HG02623 (cell line): ENCODE measurements around the gene WIPF3.
A peak's percentile ranks its signal among the peaks of the same experiment; 100 is the strongest.

Source experiments
- ATAC-seq: cut with Tn5 transposase; IDR thresholded peaks from one replicate; pipeline ENCODE4 v1.9.1; 2021; ENCODE audit warnings: moderate library complexity; ENCODE audit not compliant: unreplicated experiment

Gene WIPF3

DNA sequence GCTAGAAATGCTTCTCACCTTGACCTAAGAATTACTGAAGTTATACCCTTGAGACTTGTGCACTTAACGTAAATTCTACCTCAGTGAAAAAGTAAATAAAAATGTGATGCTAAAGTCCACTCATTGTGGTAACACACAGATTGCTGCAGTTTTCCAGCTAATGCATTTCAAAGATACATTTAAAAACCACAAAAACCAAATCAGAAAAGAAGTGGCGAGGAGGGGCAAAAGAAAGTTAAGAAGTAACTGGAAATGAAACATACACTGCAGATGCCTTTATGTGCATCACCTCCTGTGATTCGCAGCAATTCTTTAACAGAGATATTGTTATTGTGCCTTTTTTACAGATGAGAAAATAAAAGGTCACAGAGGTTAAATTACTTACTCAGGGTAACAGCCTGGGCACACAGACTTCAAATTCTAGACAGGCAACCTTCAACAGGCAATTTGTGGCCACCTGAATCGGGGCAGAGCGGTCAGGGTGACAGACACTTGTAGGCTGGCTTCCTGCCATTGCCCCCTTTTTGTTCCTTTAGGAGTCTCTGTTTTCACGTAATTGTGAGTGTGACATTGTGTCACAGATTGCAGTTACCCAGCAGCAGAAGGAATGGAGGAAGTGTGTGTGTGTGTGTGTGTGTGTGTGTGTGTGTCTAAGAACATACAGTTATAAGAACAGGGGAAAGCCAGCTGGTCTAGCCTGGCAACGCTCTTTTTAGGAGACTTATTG is 1.9 kb downstream of the WIPF3 start:
- ATAC-seq, result no peak

DNA sequence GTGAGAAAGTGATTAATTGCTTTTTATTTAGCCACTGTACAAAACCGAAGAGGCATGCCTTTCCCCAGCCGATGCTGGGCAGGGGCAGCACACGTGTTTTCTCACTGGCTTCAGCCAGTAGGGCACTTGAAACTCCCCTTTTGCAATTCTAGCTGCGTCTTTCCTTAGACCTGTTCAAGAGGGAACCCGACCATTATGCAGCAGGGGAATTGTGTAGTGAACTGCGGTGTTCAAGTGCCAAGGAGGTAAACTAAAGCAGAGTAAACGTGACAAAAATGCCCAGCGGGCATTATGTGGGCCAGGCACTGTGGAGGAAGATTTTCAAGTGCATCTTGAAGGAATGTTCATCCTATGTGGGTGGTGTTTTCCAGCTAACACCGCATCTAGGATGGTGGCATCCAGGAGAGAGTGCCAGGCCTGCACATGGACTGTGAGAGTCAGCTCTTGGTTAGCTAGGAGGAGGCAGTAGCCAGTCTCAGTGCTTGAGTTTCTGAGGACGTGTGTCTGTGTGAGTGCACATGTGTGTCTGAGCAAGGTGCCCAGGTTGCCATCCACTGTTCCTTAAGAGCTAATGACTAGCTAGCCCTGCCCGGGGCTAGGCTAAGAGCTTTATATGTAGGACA is 3.3 kb downstream of the WIPF3 start:
- ATAC-seq, result no peak

- no peak for ATAC-seq
These were observed 4.0 kb downstream of the WIPF3 start for GRCh38 chr7:29810297-29810696.

- ATAC-seq, result no peak
These were observed 4.6 kb downstream of the WIPF3 start for GRCh38 chr7:29810813-29811482.

DNA sequence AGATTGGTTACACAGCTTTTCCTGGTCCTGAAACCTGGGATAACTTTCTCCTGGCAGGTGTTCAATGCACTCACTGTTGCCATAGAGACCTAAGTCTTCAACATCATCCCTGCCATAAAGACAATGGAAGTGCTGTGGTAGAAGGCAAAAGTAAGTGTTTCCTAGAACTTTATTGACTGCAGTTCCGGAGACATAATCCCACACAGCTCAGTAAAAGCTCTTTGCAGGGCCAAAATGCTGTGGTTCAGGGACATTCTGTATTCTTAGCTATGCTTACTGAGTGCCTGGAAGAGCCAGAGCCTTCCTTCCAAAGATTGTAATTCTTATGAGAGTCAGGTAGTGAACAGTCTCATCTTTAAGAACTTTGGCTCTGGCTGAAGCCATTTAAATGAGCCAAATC is 5.3 kb downstream of the WIPF3 start:
- ATAC-seq, result no peak

- no peak for ATAC-seq
These were observed 6.0 kb downstream of the WIPF3 start for GRCh38 chr7:29812185-29812876.

DNA sequence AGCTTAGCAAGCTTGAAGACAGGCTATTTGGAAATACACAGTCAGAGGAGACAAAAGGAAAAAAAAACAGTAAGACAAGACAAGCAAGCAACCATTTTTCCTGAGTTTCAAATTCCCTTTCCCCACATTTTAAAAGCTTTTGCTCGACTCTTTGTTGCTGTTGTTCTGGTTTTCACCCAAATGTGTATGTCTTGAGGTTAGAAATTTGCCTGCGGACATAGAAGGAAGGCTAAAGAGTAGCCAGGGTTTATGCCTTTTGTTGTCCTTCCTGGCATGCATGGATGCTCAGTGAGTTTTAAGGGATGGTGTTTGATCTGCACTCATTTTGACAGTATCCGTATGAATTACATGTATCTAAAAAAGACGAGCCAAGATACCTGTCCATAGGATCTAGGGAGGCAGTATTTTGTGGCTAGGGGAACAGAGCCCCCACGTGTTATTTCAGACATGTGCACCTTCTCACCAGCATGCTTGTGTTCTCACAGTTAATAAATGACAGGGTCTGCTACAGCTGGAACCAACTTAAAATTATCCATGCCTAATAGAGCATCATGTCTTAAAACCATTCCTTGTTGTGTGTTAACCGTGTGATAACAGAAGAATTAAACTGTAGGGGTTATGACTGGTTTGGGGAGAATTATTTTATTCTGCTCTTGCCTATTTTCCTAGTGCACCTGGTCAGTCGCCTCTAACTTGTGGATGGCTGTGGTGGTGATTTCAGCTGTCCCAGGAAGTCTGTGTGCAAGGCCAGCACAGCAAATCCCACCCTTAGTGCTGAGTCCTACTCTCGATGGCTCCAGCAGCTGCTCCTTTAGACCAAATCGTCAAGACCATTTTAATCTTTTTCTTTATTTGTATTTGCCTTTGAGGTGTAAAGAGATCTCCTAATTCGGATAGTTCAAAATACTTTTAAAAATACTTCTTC is 9.1 kb downstream of the WIPF3 start:
- ATAC-seq, result no peak

GRCh38 chr7:29818308-29818707 is 12.0 kb downstream of the WIPF3 start:
- ATAC-seq, result no peak

GRCh38 chr7:29825775-29826529 is 19.6 kb downstream of the WIPF3 start:
- peak; percentile 88 for ATAC-seq

DNA sequence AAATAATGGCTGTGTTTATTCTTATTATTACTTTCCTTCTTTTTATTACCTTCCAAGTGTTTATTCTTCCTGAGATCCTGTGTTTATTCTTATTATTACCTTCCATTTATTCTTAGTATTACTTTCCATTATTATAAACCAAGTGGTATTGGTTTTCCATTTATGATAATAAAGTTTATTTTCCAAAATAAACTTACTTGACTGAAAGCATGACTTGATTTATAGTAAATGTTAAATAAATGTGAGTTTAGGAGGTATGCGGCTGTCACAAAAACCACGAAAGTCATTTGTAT is 20.2 kb downstream of the WIPF3 start:
- ATAC-seq, result no peak

DNA sequence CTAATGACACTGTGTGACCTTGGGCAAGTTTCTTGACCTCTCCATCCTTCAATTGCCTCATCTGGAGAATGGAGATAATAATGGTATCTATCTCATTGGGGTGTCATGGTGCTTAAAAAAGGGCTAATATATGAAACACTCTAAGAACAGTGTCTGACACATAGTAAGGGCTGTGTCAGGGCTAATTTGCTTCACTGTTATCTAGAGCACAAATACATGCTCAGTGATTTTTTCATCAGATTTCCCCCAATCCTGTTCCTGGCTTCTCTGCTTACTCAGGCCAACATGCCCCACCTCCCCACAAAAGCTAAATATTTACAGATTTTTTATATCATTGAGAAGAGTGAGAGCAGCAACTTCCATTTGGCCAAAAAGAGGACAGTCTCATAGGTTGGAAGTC is 20.6 kb downstream of the WIPF3 start:
- ATAC-seq, result no peak

GRCh38 chr7:29831705-29832104 is 25.4 kb downstream of the WIPF3 start:
- no peak for ATAC-seq

DNA sequence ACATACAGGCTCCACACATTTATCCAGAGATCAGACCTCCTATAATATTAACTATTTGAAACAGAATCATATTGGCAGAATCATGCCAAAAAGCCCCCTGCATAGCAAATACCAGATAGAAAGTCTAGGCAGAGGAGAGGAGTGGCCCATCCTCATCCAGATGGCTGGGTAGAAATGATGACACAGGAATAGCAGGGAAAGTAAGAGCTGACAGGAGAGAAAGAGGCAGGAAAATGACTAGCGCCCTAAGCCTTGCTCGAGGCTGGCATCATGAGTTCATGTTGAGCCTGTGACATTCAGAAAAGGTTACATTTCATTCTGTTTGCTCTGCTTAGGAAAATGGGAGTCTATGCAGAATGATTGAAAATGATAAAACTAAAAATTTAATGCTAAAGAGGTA is 27.6 kb downstream of the WIPF3 start:
- ATAC-seq, result no peak

DNA sequence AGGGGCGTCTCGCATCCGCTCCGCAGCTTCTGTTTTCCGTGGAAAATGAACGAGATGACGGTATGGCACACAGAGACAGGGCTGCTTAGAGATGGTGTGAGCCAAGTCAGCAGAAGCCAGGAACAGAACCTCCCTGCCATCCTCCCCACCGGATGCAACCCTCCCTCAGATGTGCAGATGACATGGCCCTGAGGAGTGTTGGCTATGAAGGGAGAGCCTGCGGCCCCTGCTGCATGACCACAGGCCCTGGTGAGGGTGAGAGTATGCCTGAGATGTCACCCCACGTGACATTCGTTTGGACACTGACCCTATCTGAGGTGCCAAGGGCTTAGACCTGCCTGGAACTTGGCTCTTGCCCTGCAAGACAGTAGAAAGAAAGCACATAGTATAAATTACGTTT is 29.4 kb downstream of the WIPF3 start:
- no peak for ATAC-seq

- no peak for ATAC-seq
These were observed 33.0 kb downstream of the WIPF3 start for GRCh38 chr7:29839302-29839701.

GRCh38 chr7:29839921-29840320 is 33.6 kb downstream of the WIPF3 start:
- no peak for ATAC-seq

GRCh38 chr7:29840701-29841100 is 34.4 kb downstream of the WIPF3 start:
- ATAC-seq, result no peak

DNA sequence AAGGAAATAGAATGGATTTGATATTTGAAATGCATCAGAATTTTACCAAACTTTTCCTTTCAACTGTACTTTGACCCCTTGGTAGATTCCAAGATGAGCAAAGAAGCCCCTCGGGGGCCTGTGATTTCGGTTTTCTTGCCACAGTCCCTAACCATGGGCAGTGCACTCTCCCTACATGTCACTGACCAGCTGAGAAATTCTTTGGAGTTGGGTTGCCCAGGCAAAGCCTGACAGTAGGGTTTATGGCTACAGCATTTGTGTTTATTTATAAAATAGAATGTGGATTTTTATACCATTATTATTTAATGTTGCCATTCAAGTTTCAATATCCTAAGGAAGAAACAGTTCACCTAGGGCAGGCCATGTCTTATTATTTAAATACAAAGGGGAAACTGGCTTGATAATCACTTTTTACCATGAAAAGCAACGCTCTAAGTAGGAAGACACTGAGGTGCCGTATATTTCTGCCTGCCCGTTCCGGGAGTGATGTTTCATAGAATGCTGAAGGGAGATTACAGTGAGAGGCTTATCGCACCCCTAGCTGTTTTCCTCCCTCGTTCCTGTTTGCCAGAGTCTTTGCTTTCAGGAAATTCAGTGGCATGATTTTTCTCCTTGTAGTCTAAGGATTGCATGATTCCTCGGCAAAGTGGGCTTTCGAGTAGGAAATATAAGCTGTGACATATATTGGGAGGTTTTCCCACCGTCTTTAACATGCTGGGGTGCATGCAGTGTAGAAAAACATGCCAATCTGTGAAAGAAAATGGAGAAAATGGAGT is 35.8 kb downstream of the WIPF3 start:
- no peak for ATAC-seq

- no peak for ATAC-seq
These were observed 36.8 kb downstream of the WIPF3 start for GRCh38 chr7:29843093-29843492.
